Spleen (tissue), 11 donors: ENCODE measurements around the gene LAMB1. TPM values are rescaled to one million over a fixed set of nuclear protein-coding genes. Genes with fewer than 3 reads are reported as not detected.

Source experiments
- DNase-seq: peaks from one replicate; pipeline ENCODE4 v3.0.0-alpha.2; 2020
- H3K27ac ChIP-seq, 8 donors: fragments of 200-600 bp; sonication (generic) in 7 of 8; 1 replicate in 4 of 8; 2 replicates in 4 of 8; pipeline versions ENCODE4 v1.5.0 to v1.8.0; 2016 to 2021; ENCODE audit warnings: inconsistent platforms in 4 of 8, mild to moderate bottlenecking in 4 of 8, moderate library complexity in 1 of 8
- H3K27me3 ChIP-seq, 7 donors: fragments of 200-600 bp; sonication (generic) in 6 of 7; replicated peaks in 1 of 7; 1 replicate in 4 of 7; 2 replicates in 3 of 7; pipeline versions ENCODE4 v1.5.0 to v1.8.0; 2016 to 2021; ENCODE audit warnings: inconsistent platforms in 3 of 7, mild to moderate bottlenecking in 1 of 7
- H3K36me3 ChIP-seq, 6 donors: fragments of 200-600 bp; sonication (generic) in 5 of 6; 1 replicate in 4 of 6; 2 replicates in 2 of 6; pipeline versions ENCODE4 v1.5.0 to v1.8.0; 2016 to 2021; ENCODE audit warnings: inconsistent platforms in 2 of 6
- H3K4me1 ChIP-seq, 6 donors: fragments of 200-600 bp; sonication (generic) in 5 of 6; 1 replicate in 3 of 6; 2 replicates in 3 of 6; pipeline versions ENCODE4 v1.5.0 to v1.8.0; 2016 to 2021; ENCODE audit warnings: inconsistent platforms in 3 of 6
- H3K4me3 ChIP-seq, 8 donors: fragments of 200-600 bp; sonication (generic) in 7 of 8; 1 replicate in 4 of 8; 2 replicates in 4 of 8; pipeline versions ENCODE4 v1.5.0 to v1.8.0; 2016 to 2021; ENCODE audit warnings: inconsistent platforms in 4 of 8, mild to moderate bottlenecking in 4 of 8, moderate library complexity in 2 of 8
- H3K9me3 ChIP-seq, 8 donors: fragments of 200-600 bp; sonication (generic) in 7 of 8; 1 replicate in 4 of 8; 2 replicates in 4 of 8; pipeline versions ENCODE4 v1.5.0 to v1.8.0; 2016 to 2021; ENCODE audit warnings: inconsistent platforms in 4 of 8
- CTCF ChIP-seq, 11 experiments: fragments of 200-600 bp in 7 of 11; fragments of 450-650 bp in 4 of 11; sonication (generic) in 4 of 11; IDR thresholded peaks in 8 of 11; conservative IDR thresholded peaks in 3 of 11; 1 replicate in 7 of 11; 2 replicates in 4 of 11; pipeline versions ENCODE4 v1.4.0 to v1.8.0; 2016 to 2021; ENCODE audit warnings: antibody characterized with exemption in 11 of 11, inconsistent platforms in 4 of 11, mild to moderate bottlenecking in 1 of 11
- POLR2A ChIP-seq, 3 donors: fragments of 450-650 bp; IDR thresholded peaks; one replicate each; pipeline ENCODE4 v1.5.1; 2017; ENCODE audit warnings: antibody characterized with exemption in 3 of 3, mild to moderate bottlenecking in 1 of 3
- POLR2AphosphoS5 ChIP-seq, 3 donors: sonication (generic); formaldehyde crosslinking; IDR thresholded peaks; one replicate each; pipeline ENCODE4 v1.5.1; 2017; ENCODE audit warnings: antibody characterized with exemption in 3 of 3
- WGBS, 5 donors: extraction: QIAGEN DNeasy Blood & Tissue Kit in 3 of 5; methylation state at CpG; one replicate each; pipeline versions ENCODE4 v1.1.5 to v1.1.7; 2013 to 2018; 5-methylcytosine and 5-hydroxymethylcytosine counted together
- intact Hi-C: fragments of 100-400 bp; cut with DNase I; formaldehyde crosslinking; loops from one replicate; pipeline ENCODE4 v1.15.0; 2023; ENCODE audit warnings: low total_unique reads
- polyA plus RNA-seq, 3 donors: library from polyadenylated mRNA; stranded (reverse); fragments of 200-250 nt; gene quantifications; one replicate each; pipeline ENCODE4 v1.2.1, GENCODE V29; 2013
- total RNA-seq, 7 donors: library from RNA; depleted of rRNA in 3 of 7; stranded (reverse); fragments of >200 nt in 3 of 7; fragmentation: NEBNext Ultra II Directional in 4 of 7; extraction: Animal tissue kit (Norgen Biotek cat#: 25700) in 4 of 7; gene quantifications; one replicate each; pipeline versions ENCODE4 v1.1.0 to v1.2.1, GENCODE V29; 2016 to 2021
- donor health status: healthy with polysubstance abuse.
- donor health status: DM: no; HTN: no; CAD: no; lungs with moderate emphysema.
- donor health status: DM: no; HTN: no; CAD: no.
- donor health status: Bipolar disorder and iron deficiency.
- donor health status: healthy.
- donor health status: DM: no; HTN: no; CAD: no.
- donor health status: DM: yes; HTN: yes; CAD: no.

LAMB1 gene
- total and polyA plus RNA-seq, 10 donors = 51.4 to 181 (median 126) TPM

GRCh38 chr7:108028111-108028510 lies 25.1 kb upstream of the LAMB1 start:
- no peak for TF ChIP-seq POLR2AphosphoS5 (IDR thresholded peaks at IDR 0.05)
- Histone ChIP-seq H3K27me3 (no peaks in the 10 kb centered on the region), H3K4me3 (no peak overlapping the region), H3K36me3 (no peaks in the 10 kb centered on the region), H3K9me3 (no peaks in the 10 kb centered on the region), H3K27ac (no peak overlapping the region), H3K4me1 (peaks cover 0 to 3% (median 0%) of the 10 kb centered on the region in 6 donors)
- intact Hi-C loops = no loop called here
- DNase-seq = no peak
- 79 to 93% (median 82%) methylated on average over 2 of the region's 2 CpGs for WGBS, 5 donors

- H3K4me3 ChIP-seq = no peak overlapping the region
- DNase-seq = no peak
- intact Hi-C loops = no loop called here
- H3K4me1 ChIP-seq = peaks cover 0 to 3% (median 0%) of the 10 kb centered on the region in 6 donors
- H3K27me3 ChIP-seq = no peaks in the 10 kb centered on the region
- whole genome bisulfite sequencing, 5 donors = 66 to 89% (median 70%) methylated on average over 1 of the region's 1 CpG
- H3K27ac ChIP-seq = peak overlapping the region in 2 of 8 donors; percentile 18 to 35
- TF ChIP-seq POLR2AphosphoS5 (IDR thresholded peaks at IDR 0.05) (no peak), CTCF (IDR thresholded peaks at IDR 0.05 in 8 of 11, conservative IDR thresholded peaks at IDR 0.05 in 3 of 11) (no peak), POLR2A (IDR thresholded peaks at IDR 0.05) (no peak)
- no peaks in the 10 kb centered on the region for H3K9me3 ChIP-seq
- no peaks in the 10 kb centered on the region for H3K36me3 ChIP-seq
Observed at GRCh38 chr7:108027239-108027638, 24.3 kb upstream of the LAMB1 start.

GRCh38 chr7:108026647-108027046 lies 23.7 kb upstream of the LAMB1 start:
- Histone ChIP-seq H3K27ac (peak overlapping the region in 2 of 8 donors; percentile 18 to 35), H3K4me3 (no peak overlapping the region), H3K36me3 (no peaks in the 10 kb centered on the region), H3K9me3 (no peaks in the 10 kb centered on the region), H3K27me3 (no peaks in the 10 kb centered on the region), H3K4me1 (peaks cover 0 to 3% (median 0%) of the 10 kb centered on the region in 6 donors)
- 78 to 86% (median 82%) methylated on average over 3 of the region's 3 CpGs for WGBS, 5 donors
- DNase-seq = no peak
- intact Hi-C loops = no loop called here
- TF ChIP-seq CTCF (IDR thresholded peaks at IDR 0.05 in 8 of 11, conservative IDR thresholded peaks at IDR 0.05 in 3 of 11) (no peak), POLR2A (IDR thresholded peaks at IDR 0.05) (no peak), POLR2AphosphoS5 (IDR thresholded peaks at IDR 0.05) (no peak)

- Histone ChIP-seq H3K27me3 (no peaks in the 10 kb centered on the region), H3K27ac (no peak overlapping the region), H3K4me3 (no peak overlapping the region), H3K9me3 (no peaks in the 10 kb centered on the region), H3K4me1 (peaks cover 0 to 3% (median 0%) of the 10 kb centered on the region in 6 donors), H3K36me3 (no peaks in the 10 kb centered on the region)
- 85 to 89% (median 86%) methylated on average over 5 of the region's 5 CpGs for WGBS, 5 donors
- no peak for TF ChIP-seq POLR2AphosphoS5 (IDR thresholded peaks at IDR 0.05)
- TF ChIP-seq POLR2A (IDR thresholded peaks at IDR 0.05) = no peak
- TF ChIP-seq CTCF (IDR thresholded peaks at IDR 0.05 in 8 of 11, conservative IDR thresholded peaks at IDR 0.05 in 3 of 11) = no peak
- no peak for DNase-seq
- intact Hi-C loops = no loop called here
Observed at GRCh38 chr7:108026116-108026515, 23.2 kb upstream of the LAMB1 start.

- WGBS, 5 donors = 86 to 98% (median 89%) methylated on average over 6 of the region's 6 CpGs
- Histone ChIP-seq H3K4me3 (no peak overlapping the region), H3K9me3 (no peaks in the 10 kb centered on the region), H3K4me1 (peaks cover 0 to 3% (median 0%) of the 10 kb centered on the region in 6 donors), H3K27ac (no peak overlapping the region), H3K27me3 (no peaks in the 10 kb centered on the region), H3K36me3 (no peaks in the 10 kb centered on the region)
- intact Hi-C loops = no loop called here
- no peak for DNase-seq
- TF ChIP-seq POLR2AphosphoS5 (IDR thresholded peaks at IDR 0.05) (no peak), POLR2A (IDR thresholded peaks at IDR 0.05) (no peak), CTCF (IDR thresholded peaks at IDR 0.05 in 8 of 11, conservative IDR thresholded peaks at IDR 0.05 in 3 of 11) (no peak)
Observed at GRCh38 chr7:108024538-108024937, 21.6 kb upstream of the LAMB1 start.
